Mesendoderm (in vitro differentiated cells): ENCODE measurements around the gene ASTN2.

Source experiments
- DNase-seq: peaks from one replicate; pipeline ENCODE4 v3.0.0; 2013
- H2AK5ac ChIP-seq: 2 replicates; pipeline ENCODE4 v1.6.1; 2013; ENCODE audit warnings: low read length, inconsistent platforms
- H2BK120ac ChIP-seq: 2 replicates; pipeline ENCODE4 v1.6.1; 2013; ENCODE audit warnings: low read depth, mild to moderate bottlenecking, low read length, moderate library complexity, mixed read lengths
- H2BK15ac ChIP-seq: replicated peaks from 2 replicates; pipeline ENCODE4 v1.6.1; 2013; ENCODE audit warnings: low read depth, mild to moderate bottlenecking, moderate library complexity
- H2BK5ac ChIP-seq: 2 replicates; pipeline ENCODE4 v1.6.1; 2013; ENCODE audit warnings: low read length, inconsistent platforms
- H3K18ac ChIP-seq: 2 replicates; pipeline ENCODE4 v1.6.1; 2013; ENCODE audit warnings: mild to moderate bottlenecking, low read length, mixed read lengths
- H3K23ac ChIP-seq: one replicate; pipeline ENCODE4 v1.6.1; 2013; ENCODE audit warnings: low read length
- H3K27ac ChIP-seq: 2 replicates; pipeline ENCODE4 v1.5.1; 2013; ENCODE audit warnings: low read depth, mild to moderate bottlenecking, inconsistent platforms, low read length, moderate library complexity
- H3K27me3 ChIP-seq: 2 replicates; pipeline ENCODE4 v1.6.1; 2013; ENCODE audit warnings: low read length, control low read depth, mild to moderate bottlenecking, inconsistent platforms; ENCODE audit not compliant: insufficient read depth, poor library complexity
- H3K36me3 ChIP-seq: 2 replicates; pipeline ENCODE4 v1.6.1; 2013; ENCODE audit warnings: low read length, inconsistent platforms; ENCODE audit not compliant: control insufficient read depth, insufficient read depth
- H3K4ac ChIP-seq: one replicate; pipeline ENCODE4 v1.6.1; 2013; ENCODE audit warnings: low read depth, mild to moderate bottlenecking, low read length, moderate library complexity
- H3K4me1 ChIP-seq: 2 replicates; pipeline ENCODE4 v1.6.1; 2013; ENCODE audit warnings: low read depth, low read length, inconsistent platforms; ENCODE audit not compliant: control insufficient read depth
- H3K4me2 ChIP-seq: 2 replicates; pipeline ENCODE4 v1.6.1; 2013; ENCODE audit warnings: low read length
- H3K4me3 ChIP-seq: 2 replicates; pipeline ENCODE4 v1.5.1; 2013; ENCODE audit warnings: mild to moderate bottlenecking, low read length
- H3K56ac ChIP-seq: one replicate; pipeline ENCODE4 v1.6.1; 2013; ENCODE audit warnings: low read length
- H3K79me1 ChIP-seq: 2 replicates; pipeline ENCODE4 v1.6.1; 2013; ENCODE audit warnings: low read length, inconsistent platforms
- H3K79me2 ChIP-seq: 2 replicates; pipeline ENCODE4 v1.6.1; 2013; ENCODE audit warnings: mild to moderate bottlenecking, low read length; ENCODE audit not compliant: control insufficient read depth, insufficient read depth
- H3K9ac ChIP-seq: 2 replicates; pipeline ENCODE4 v1.6.1; 2013; ENCODE audit warnings: low read length, inconsistent platforms
- H4K5ac ChIP-seq: one replicate; pipeline ENCODE4 v1.6.1; 2013; ENCODE audit warnings: low read length
- H4K8ac ChIP-seq: one replicate; pipeline ENCODE4 v1.6.1; 2013; ENCODE audit warnings: low read depth, mild to moderate bottlenecking, control low read depth, low read length, moderate library complexity
- WGBS: extraction: QIAGEN DNeasy Blood & Tissue Kit; methylation state at CpG from one replicate; pipeline ENCODE4 v1.1.7; 2013; ENCODE audit warnings: low lambda C conversion rate, missing lambda C conversion rate; ENCODE audit not compliant: insufficient coverage; ENCODE audit errors: extremely low coverage; 5-methylcytosine and 5-hydroxymethylcytosine counted together

The ASTN2 gene

GRCh38 chr9:117156144-117156688 is 258.6 kb downstream of the ASTN2 start:
- Histone ChIP-seq H3K4me3 (no peak overlapping the region), H2BK120ac (no peak overlapping the region), H3K56ac (no peak overlapping the region), H4K5ac (no peak overlapping the region), H3K23ac (no peak overlapping the region), H3K27ac (no peak overlapping the region), H3K4me2 (no peak overlapping the region), H3K4ac (no peak overlapping the region), H3K4me1 (peaks cover 7% of the 10 kb centered on the region), H2BK15ac (no peak overlapping the region), H3K18ac (no peak overlapping the region), H3K36me3 (no peaks in the 10 kb centered on the region), H3K79me1 (no peaks in the 10 kb centered on the region), H3K9ac (no peak overlapping the region), H3K79me2 (no peaks in the 10 kb centered on the region), H3K27me3 (no peaks in the 10 kb centered on the region), H2AK5ac (no peak overlapping the region), H2BK5ac (no peak overlapping the region), H4K8ac (no peak overlapping the region)
- WGBS, result no CpG with 5 or more reads among the region's 2 CpGs
- DNase-seq, result no peak

- no peaks in the 10 kb centered on the region for H3K79me2 ChIP-seq
- H3K23ac ChIP-seq, result no peak overlapping the region
- no peak overlapping the region for H2BK5ac ChIP-seq
- no peak overlapping the region for H4K8ac ChIP-seq
- H3K4me1 ChIP-seq, result peaks cover 7% of the 10 kb centered on the region
- no peaks in the 10 kb centered on the region for H3K36me3 ChIP-seq
- no peak overlapping the region for H3K56ac ChIP-seq
- no peak overlapping the region for H3K4me2 ChIP-seq
- no peaks in the 10 kb centered on the region for H3K27me3 ChIP-seq
- no peak overlapping the region for H3K18ac ChIP-seq
- H3K4me3 ChIP-seq, result no peak overlapping the region
- no peak overlapping the region for H3K9ac ChIP-seq
- DNase-seq, result no peak
- H2BK120ac ChIP-seq, result no peak overlapping the region
- no peak overlapping the region for H3K4ac ChIP-seq
- no CpG with 5 or more reads among the region's 1 CpG for WGBS
- no peak overlapping the region for H3K27ac ChIP-seq
- H2AK5ac ChIP-seq, result no peak overlapping the region
- no peak overlapping the region for H2BK15ac ChIP-seq
- H4K5ac ChIP-seq, result no peak overlapping the region
- no peaks in the 10 kb centered on the region for H3K79me1 ChIP-seq
Measured at GRCh38 chr9:117153021-117153420, 261.8 kb downstream of the ASTN2 start.

- Histone ChIP-seq H3K56ac (no peak overlapping the region), H3K4me3 (no peak overlapping the region), H2BK15ac (no peak overlapping the region), H3K79me1 (no peaks in the 10 kb centered on the region), H4K8ac (no peak overlapping the region), H3K27me3 (no peaks in the 10 kb centered on the region), H3K36me3 (no peaks in the 10 kb centered on the region), H4K5ac (no peak overlapping the region), H3K79me2 (no peaks in the 10 kb centered on the region), H3K18ac (no peak overlapping the region), H2AK5ac (no peak overlapping the region), H3K4me1 (peaks cover 7% of the 10 kb centered on the region), H3K4me2 (no peak overlapping the region), H3K23ac (no peak overlapping the region), H2BK120ac (no peak overlapping the region), H3K27ac (no peak overlapping the region), H2BK5ac (no peak overlapping the region), H3K4ac (no peak overlapping the region), H3K9ac (no peak overlapping the region)
- DNase-seq, result no peak
- no CpG with 5 or more reads among the region's 2 CpGs for WGBS
Measured at GRCh38 chr9:117151716-117152115, 263.1 kb downstream of the ASTN2 start.

GRCh38 chr9:117149996-117150395 is 264.9 kb downstream of the ASTN2 start:
- Histone ChIP-seq H3K4me1 (peaks cover 3% of the 10 kb centered on the region), H2BK5ac (no peak overlapping the region), H2BK15ac (no peak overlapping the region), H3K23ac (no peak overlapping the region), H2BK120ac (no peak overlapping the region), H2AK5ac (no peak overlapping the region), H3K79me2 (no peaks in the 10 kb centered on the region), H3K36me3 (no peaks in the 10 kb centered on the region), H3K9ac (no peak overlapping the region), H4K5ac (no peak overlapping the region), H3K4me2 (no peak overlapping the region), H3K4ac (no peak overlapping the region), H3K27me3 (no peaks in the 10 kb centered on the region), H3K18ac (no peak overlapping the region), H4K8ac (no peak overlapping the region), H3K56ac (no peak overlapping the region), H3K4me3 (no peak overlapping the region), H3K27ac (no peak overlapping the region), H3K79me1 (no peaks in the 10 kb centered on the region)
- no CpG with 5 or more reads among the region's 4 CpGs for WGBS
- no peak for DNase-seq

GRCh38 chr9:117145811-117146490 is 268.9 kb downstream of the ASTN2 start:
- no CpG with 5 or more reads among the region's 7 CpGs for WGBS
- no peak overlapping the region for H3K27ac ChIP-seq
- H2AK5ac ChIP-seq, result no peak overlapping the region
- H3K79me2 ChIP-seq, result no peaks in the 10 kb centered on the region
- H2BK120ac ChIP-seq, result no peak overlapping the region
- no peaks in the 10 kb centered on the region for H3K36me3 ChIP-seq
- no peak overlapping the region for H3K18ac ChIP-seq
- no peak for DNase-seq
- H3K4me1 ChIP-seq, result peaks cover 3% of the 10 kb centered on the region
- no peak overlapping the region for H4K8ac ChIP-seq
- H3K4me2 ChIP-seq, result no peak overlapping the region
- H2BK15ac ChIP-seq, result no peak overlapping the region
- no peak overlapping the region for H2BK5ac ChIP-seq
- H3K27me3 ChIP-seq, result no peaks in the 10 kb centered on the region
- no peak overlapping the region for H3K56ac ChIP-seq
- no peak overlapping the region for H3K9ac ChIP-seq
- H3K4ac ChIP-seq, result no peak overlapping the region
- H3K79me1 ChIP-seq, result no peaks in the 10 kb centered on the region
- no peak overlapping the region for H3K4me3 ChIP-seq
- no peak overlapping the region for H3K23ac ChIP-seq
- H4K5ac ChIP-seq, result no peak overlapping the region

DNA sequence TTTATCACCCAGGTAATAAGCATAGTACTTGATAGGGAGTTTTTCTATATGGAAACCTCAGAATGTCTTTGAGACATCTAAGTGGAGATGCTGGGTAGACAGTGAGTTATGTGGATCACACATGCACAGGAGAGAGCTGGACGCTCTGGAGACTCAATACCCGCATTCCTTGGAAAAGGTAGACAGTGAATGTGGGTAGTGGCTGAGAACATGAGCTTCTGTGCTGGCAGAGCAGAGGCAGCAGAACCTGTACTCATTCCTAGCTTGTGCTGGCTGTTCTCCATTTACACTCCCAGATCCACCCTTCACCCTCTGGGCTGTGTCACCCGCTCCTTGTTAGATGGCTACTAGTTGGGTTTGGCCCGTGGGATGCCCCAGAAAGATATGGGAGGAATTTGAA is 269.8 kb downstream of the ASTN2 start:
- no peak overlapping the region for H3K18ac ChIP-seq
- no peak overlapping the region for H2BK15ac ChIP-seq
- H3K4me3 ChIP-seq, result no peak overlapping the region
- no CpG with 5 or more reads among the region's 4 CpGs for WGBS
- H2BK120ac ChIP-seq, result no peak overlapping the region
- no peak for DNase-seq
- no peak overlapping the region for H3K9ac ChIP-seq
- H3K27ac ChIP-seq, result no peak overlapping the region
- no peaks in the 10 kb centered on the region for H3K79me2 ChIP-seq
- no peaks in the 10 kb centered on the region for H3K79me1 ChIP-seq
- no peak overlapping the region for H2BK5ac ChIP-seq
- H3K27me3 ChIP-seq, result no peaks in the 10 kb centered on the region
- H2AK5ac ChIP-seq, result no peak overlapping the region
- H3K4me1 ChIP-seq, result peaks cover 3% of the 10 kb centered on the region
- H3K56ac ChIP-seq, result no peak overlapping the region
- H4K5ac ChIP-seq, result no peak overlapping the region
- H3K23ac ChIP-seq, result no peak overlapping the region
- H3K36me3 ChIP-seq, result no peaks in the 10 kb centered on the region
- H3K4ac ChIP-seq, result peak overlapping the region; percentile 49
- H3K4me2 ChIP-seq, result no peak overlapping the region
- peak overlapping the region; percentile 28 for H4K8ac ChIP-seq
